GM23338 (cell line): Measurements from ENCODE around the gene DPP9. TPM values are rescaled to one million over a fixed set of nuclear protein-coding genes. Genes with fewer than 3 reads are reported as not detected.
"Not testable (repeated sequence)": the region's sequence is repeated elsewhere in the genome, so short reads cannot be mapped to it uniquely, and the experiment has no call there.

Experiments
- ATAC-seq: fragments of 200-7000 bp; cut with Tn5 transposase; 3 replicates; pipeline ENCODE4 v1.9.1; 2020
- DNase-seq: peaks from one replicate; pipeline ENCODE4 v3.0.0-alpha.2; 2015; ENCODE audit warnings: low spot score
- H2AFZ ChIP-seq: fragments of 200-600 bp; sonication (generic); 2 replicates; pipeline ENCODE4 v1.8.0; 2016; ENCODE audit warnings: antibody characterized with exemption, mild to moderate bottlenecking, moderate library complexity
- H3F3A ChIP-seq: fragments of 200-600 bp; sonication (generic); replicated peaks from 2 replicates; pipeline ENCODE4 v1.8.0; 2017; ENCODE audit warnings: antibody characterized with exemption, mixed run types, low read depth
- H3K27ac ChIP-seq: fragments of 200-600 bp; sonication (generic); 2 replicates; pipeline ENCODE4 v1.6.1; 2016; ENCODE audit warnings: low read depth
- H3K27me3 ChIP-seq: fragments of 200-600 bp; sonication (generic); 2 replicates; pipeline ENCODE4 v1.8.0; 2016; ENCODE audit warnings: mild to moderate bottlenecking, mixed run types, moderate library complexity; ENCODE audit not compliant: insufficient read depth
- H3K36me3 ChIP-seq: fragments of 200-600 bp; sonication (generic); 2 replicates; pipeline ENCODE4 v1.8.0; 2016; ENCODE audit warnings: mild to moderate bottlenecking; ENCODE audit not compliant: insufficient read depth
- H3K4me1 ChIP-seq: fragments of 200-600 bp; sonication (generic); 2 replicates; pipeline ENCODE4 v1.8.0; 2016; ENCODE audit warnings: mild to moderate bottlenecking, moderate library complexity; ENCODE audit not compliant: insufficient read depth
- H3K4me2 ChIP-seq: fragments of 200-600 bp; sonication (generic); 2 replicates; pipeline ENCODE4 v1.7.1; 2017; ENCODE audit warnings: mixed run types
- H3K4me3 ChIP-seq: fragments of 200-600 bp; sonication (generic); 2 replicates; pipeline ENCODE4 v1.6.1; 2016; ENCODE audit warnings: mixed run types
- H3K79me2 ChIP-seq: fragments of 200-600 bp; sonication (generic); replicated peaks from 2 replicates; pipeline ENCODE4 v1.8.0; 2017; ENCODE audit warnings: mild to moderate bottlenecking; ENCODE audit not compliant: insufficient read depth
- H3K9me2 ChIP-seq: fragments of 200-600 bp; sonication (generic); 2 replicates; pipeline ENCODE4 v1.8.0; 2017; ENCODE audit not compliant: insufficient read depth
- H4K20me1 ChIP-seq: fragments of 200-600 bp; sonication (generic); replicated peaks from 2 replicates; pipeline ENCODE4 v1.8.0; 2017; ENCODE audit warnings: mild to moderate bottlenecking; ENCODE audit not compliant: insufficient read depth
- H3K27ac Mint-ChIP-seq: 2 replicates; pipeline ENCODE4 v1.8.0; 2020; ENCODE audit warnings: inconsistent platforms, mild to moderate bottlenecking, moderate library complexity, mixed read lengths
- H3K27me3 Mint-ChIP-seq: 3 replicates; pipeline ENCODE4 v1.8.0; 2022; ENCODE audit warnings: low read depth, mild to moderate bottlenecking, moderate library complexity, mixed read lengths, inconsistent platforms; ENCODE audit not compliant: insufficient read depth, poor library complexity
- H3K36me3 Mint-ChIP-seq: 3 replicates; pipeline ENCODE4 v1.8.0; 2021; ENCODE audit warnings: low read depth, mild to moderate bottlenecking, inconsistent platforms, moderate library complexity, mixed read lengths
- H3K4me1 Mint-ChIP-seq: 3 replicates; pipeline ENCODE4 v1.8.0; 2020; ENCODE audit warnings: mild to moderate bottlenecking, inconsistent platforms, mixed read lengths
- H3K4me3 Mint-ChIP-seq: 3 replicates; pipeline ENCODE4 v1.8.0; 2021; ENCODE audit warnings: moderate library complexity, mild to moderate bottlenecking, inconsistent platforms, mixed read lengths
- H3K9me3 Mint-ChIP-seq: 3 replicates; pipeline ENCODE4 v1.8.0; 2020; ENCODE audit warnings: moderate library complexity, mild to moderate bottlenecking, inconsistent platforms, mixed read lengths
- CREB1 ChIP-seq: fragments of 250-450 bp; sonication (Bioruptor Pico); IDR thresholded peaks from 2 replicates; pipeline ENCODE4 v1.5.0; 2020; ENCODE audit warnings: low read depth, mild to moderate bottlenecking, moderate library complexity
- ETS1 ChIP-seq: IDR thresholded peaks from 2 replicates; pipeline ENCODE4 v1.6.1; 2016; ENCODE audit warnings: antibody characterized with exemption
- EZH2 ChIP-seq: fragments of 200-600 bp; sonication (generic); IDR thresholded peaks from one replicate; pipeline ENCODE4 v1.8.0; 2017; ENCODE audit warnings: antibody characterized with exemption, mild to moderate bottlenecking, low read depth; ENCODE audit not compliant: unreplicated experiment
- EZH2phosphoT487 ChIP-seq: fragments of 200-600 bp; sonication (generic); IDR thresholded peaks from one replicate; pipeline ENCODE4 v1.8.1; 2018; ENCODE audit warnings: antibody characterized with exemption; ENCODE audit not compliant: unreplicated experiment
- NANOG ChIP-seq: IDR thresholded peaks from 2 replicates; pipeline ENCODE4 v1.6.1; 2016; ENCODE audit warnings: antibody characterized with exemption, borderline replicate concordance
- STAT1 ChIP-seq: IDR thresholded peaks from one replicate; pipeline ENCODE4 v1.6.1; 2016; ENCODE audit warnings: antibody characterized with exemption; ENCODE audit not compliant: unreplicated experiment
- ZNF331 ChIP-seq: fragments of 250-450 bp; sonication (Bioruptor Pico); IDR thresholded peaks from 2 replicates; pipeline ENCODE4 v1.5.0; 2020; ENCODE audit warnings: low read depth, mild to moderate bottlenecking, moderate library complexity
- polyA plus RNA-seq: library from polyadenylated mRNA; unstranded; fragments of >200 nt; fragmentation: Nextera tagmentation; extraction: Ambion mirVana; gene quantifications from 2 replicates; pipeline ENCODE4 v1.2.1, GENCODE V29; 2016
- total RNA-seq: library from RNA; depleted of rRNA; stranded (reverse); fragments of >200 nt; shearing (Covaris generic); gene quantifications from 2 replicates; pipeline ENCODE4 v1.2.3, GENCODE V29; 2014
- TF ChIP-seq, protein P1 (sequence below), 2 experiments: fragments of 200-600 bp in 1 of 2; sonication (generic) in 1 of 2; conservative IDR thresholded peaks; 2 replicates each; pipeline versions ENCODE4 v1.5.1 to v1.6.1; 2016 to 2017; ENCODE audit warnings: antibody characterized with exemption in 2 of 2, low read depth in 2 of 2, mild to moderate bottlenecking in 2 of 2, moderate library complexity in 1 of 2

The DPP9 gene
- total and polyA plus RNA-seq, 2 experiments from 2014 or later, result 19.5 to 49.2 TPM

DNA sequence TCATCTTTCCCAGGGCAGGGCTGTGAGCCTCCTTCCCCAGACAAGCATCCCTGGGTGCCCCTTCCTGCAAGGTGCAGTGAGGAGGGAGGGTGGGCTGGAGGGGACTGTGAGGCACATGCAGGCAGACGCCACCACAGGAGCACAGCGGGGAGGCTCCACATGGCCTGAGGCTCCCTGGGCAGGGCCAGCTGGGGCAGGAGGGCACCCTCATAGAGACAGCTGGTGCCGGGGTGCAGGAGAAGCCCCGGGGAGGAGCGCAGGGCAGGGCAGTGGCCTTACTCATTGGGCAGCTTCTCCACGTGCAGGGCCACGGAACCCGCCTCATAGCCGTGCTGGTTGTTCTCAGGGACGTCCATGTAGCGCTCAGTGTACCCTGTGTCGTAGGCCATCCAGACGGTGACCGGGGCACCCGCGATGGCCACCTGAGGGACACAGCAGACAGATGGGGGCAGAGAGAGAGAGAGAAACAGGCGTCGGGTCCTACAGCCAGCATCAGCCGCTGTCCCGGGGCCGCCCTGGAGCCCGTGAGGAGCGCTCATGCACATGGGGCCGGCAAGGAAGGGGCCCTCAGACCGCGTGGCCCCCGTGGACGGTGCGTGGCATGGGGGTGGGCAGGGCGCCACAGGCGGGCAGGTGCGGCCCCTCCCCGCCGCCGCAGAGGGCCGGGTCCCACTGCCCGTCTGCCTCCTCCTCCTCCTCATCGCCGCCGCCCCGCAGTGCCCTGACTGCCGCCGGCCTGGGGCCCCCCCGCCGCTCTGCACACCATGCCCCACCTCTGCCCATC lies 41.0 kb downstream of the DPP9 start (continued):
- TF ChIP-seq, protein P1, sequence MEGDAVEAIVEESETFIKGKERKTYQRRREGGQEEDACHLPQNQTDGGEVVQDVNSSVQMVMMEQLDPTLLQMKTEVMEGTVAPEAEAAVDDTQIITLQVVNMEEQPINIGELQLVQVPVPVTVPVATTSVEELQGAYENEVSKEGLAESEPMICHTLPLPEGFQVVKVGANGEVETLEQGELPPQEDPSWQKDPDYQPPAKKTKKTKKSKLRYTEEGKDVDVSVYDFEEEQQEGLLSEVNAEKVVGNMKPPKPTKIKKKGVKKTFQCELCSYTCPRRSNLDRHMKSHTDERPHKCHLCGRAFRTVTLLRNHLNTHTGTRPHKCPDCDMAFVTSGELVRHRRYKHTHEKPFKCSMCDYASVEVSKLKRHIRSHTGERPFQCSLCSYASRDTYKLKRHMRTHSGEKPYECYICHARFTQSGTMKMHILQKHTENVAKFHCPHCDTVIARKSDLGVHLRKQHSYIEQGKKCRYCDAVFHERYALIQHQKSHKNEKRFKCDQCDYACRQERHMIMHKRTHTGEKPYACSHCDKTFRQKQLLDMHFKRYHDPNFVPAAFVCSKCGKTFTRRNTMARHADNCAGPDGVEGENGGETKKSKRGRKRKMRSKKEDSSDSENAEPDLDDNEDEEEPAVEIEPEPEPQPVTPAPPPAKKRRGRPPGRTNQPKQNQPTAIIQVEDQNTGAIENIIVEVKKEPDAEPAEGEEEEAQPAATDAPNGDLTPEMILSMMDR (conservative IDR thresholded peaks at IDR 0.05; ENCODE audit: low read depth in 2 of 2), result no peak
- TF ChIP-seq EZH2 (no peak), NANOG (no peak), ETS1 (no peak), CREB1 (no peak), ZNF331 (no peak), STAT1 (no peak), EZH2phosphoT487 (no peak)

DNA sequence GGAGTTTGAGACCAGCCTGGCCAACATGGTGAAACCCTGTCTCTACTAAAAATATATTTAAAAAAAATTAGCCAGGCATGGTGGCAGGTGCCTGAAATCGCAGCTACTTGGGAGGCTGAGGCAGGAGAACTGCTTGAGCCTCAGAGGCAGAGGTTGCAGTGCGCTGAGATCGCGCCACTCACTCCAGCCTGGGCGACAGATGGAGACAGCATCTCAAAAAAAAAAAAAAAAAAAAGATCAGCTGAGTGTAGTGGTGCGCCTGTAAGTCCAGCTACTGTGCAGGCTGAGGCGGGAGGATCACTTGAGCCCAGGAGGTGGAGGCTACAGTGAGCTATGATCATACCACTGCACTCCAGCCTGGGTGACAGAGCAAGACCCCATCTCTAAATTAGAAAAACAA lies 43.6 kb downstream of the DPP9 start:
- not testable (repeated sequence) for H3K4me3 ChIP-seq, H3K9me3 Mint-ChIP-seq, H3K36me3 ChIP-seq, H3K27ac Mint-ChIP-seq, H3K9me2 ChIP-seq, H4K20me1 ChIP-seq, H2AFZ ChIP-seq, H3K36me3 Mint-ChIP-seq, H3K4me3 Mint-ChIP-seq, DNase-seq, H3K4me2 ChIP-seq, H3K4me1 ChIP-seq, ATAC-seq, H3K79me2 ChIP-seq, H3K27me3 ChIP-seq
- 0 out of 2 replicates have a peak overlapping the region, but pooled peaks have one; percentile 81 for H3K27ac ChIP-seq
- H3F3A ChIP-seq, result 0 out of 2 replicates have a peak, but pooled peaks cover 12% of the 10 kb centered on the region
- peaks cover 15% of the 10 kb centered on the region for H3K4me1 Mint-ChIP-seq
- H3K27me3 Mint-ChIP-seq, result peaks cover 14% of the 10 kb centered on the region
